IMR-90 (cell line): ENCODE measurements around the gene ARTN.

Source experiments
- CEBPB ChIP-seq: IDR thresholded peaks from 2 replicates; pipeline ENCODE4 v1.6.1; 2012; ENCODE audit warnings: low read depth, low read length, improper control_type of control experiment
- CTCF ChIP-seq: conservative IDR thresholded peaks from 2 replicates; pipeline ENCODE4 v1.5.1; 2012; ENCODE audit warnings: mild to moderate bottlenecking, low read depth, low read length, improper control_type of control experiment
- MAZ ChIP-seq: IDR thresholded peaks from 2 replicates; pipeline ENCODE4 v1.6.1; 2012; ENCODE audit warnings: low read depth, mild to moderate bottlenecking, low read length, improper control_type of control experiment, moderate library complexity, borderline replicate concordance
- MXI1 ChIP-seq: IDR thresholded peaks from 2 replicates; pipeline ENCODE4 v1.6.1; 2012; ENCODE audit warnings: low read depth, mild to moderate bottlenecking, low read length, moderate library complexity, borderline replicate concordance
- POLR2A ChIP-seq: IDR thresholded peaks from 2 replicates; pipeline ENCODE4 v1.6.1; 2012; ENCODE audit warnings: mild to moderate bottlenecking, low read depth, low read length
- RAD21 ChIP-seq: IDR thresholded peaks from 2 replicates; pipeline ENCODE4 v1.6.1; 2012; ENCODE audit warnings: low read length, improper control_type of control experiment
- RFX5 ChIP-seq: IDR thresholded peaks from 2 replicates; pipeline ENCODE4 v1.8.0; 2012; ENCODE audit warnings: low read depth, mild to moderate bottlenecking, low read length, moderate library complexity
- SMC3 ChIP-seq: fragments of 150-350 bp; IDR thresholded peaks from 2 replicates; pipeline ENCODE4 v1.6.1; 2016; ENCODE audit warnings: low read depth, mild to moderate bottlenecking, antibody characterized with exemption, low read length, moderate library complexity
- USF2 ChIP-seq: fragments of 150-350 bp; IDR thresholded peaks from 2 replicates; pipeline ENCODE4 v1.6.1; 2017; ENCODE audit warnings: mild to moderate bottlenecking, antibody characterized with exemption, low read length, low read depth

DNA sequence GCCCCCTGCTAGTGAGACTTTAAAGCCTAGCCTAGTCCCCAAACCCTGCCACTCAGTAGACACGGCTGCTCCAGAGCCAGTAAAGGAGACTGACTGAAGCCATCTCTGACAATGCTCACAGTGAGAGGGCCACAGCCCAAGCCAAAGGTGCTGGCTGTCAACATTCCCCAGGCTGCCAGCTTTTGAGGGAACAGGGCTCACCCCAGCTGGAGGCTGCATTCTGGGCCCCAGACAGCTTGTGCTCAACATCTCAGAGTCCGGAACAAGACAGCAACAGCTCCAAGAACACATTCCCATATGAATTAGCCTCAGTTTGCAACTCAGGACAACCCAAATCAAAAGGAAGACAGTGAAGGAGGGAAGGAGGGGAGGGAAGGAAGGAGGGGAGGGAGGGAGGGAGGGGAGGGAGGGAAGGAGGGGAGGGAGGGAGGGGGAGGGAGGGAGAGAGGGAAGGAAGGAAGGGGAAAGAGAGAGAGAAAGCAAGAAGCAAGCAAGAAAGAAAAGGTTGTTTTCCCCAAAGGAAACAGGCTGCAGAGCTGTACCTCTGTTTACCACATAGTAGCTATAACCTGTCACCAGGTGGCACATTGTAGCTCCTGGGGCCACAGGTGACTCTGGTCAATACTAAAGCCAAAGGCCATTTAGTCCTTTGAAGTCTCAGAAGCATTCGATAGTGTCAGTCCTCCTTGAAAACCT is 5.4 kb downstream of the ARTN start:
- TF ChIP-seq CTCF: no peak
- no peak for TF ChIP-seq POLR2A
- TF ChIP-seq MXI1: no peak
- no peak for TF ChIP-seq USF2
- TF ChIP-seq RAD21: no peak
- no peak for TF ChIP-seq SMC3
- TF ChIP-seq MAZ: no peak
- no peak for TF ChIP-seq CEBPB
- no peak for TF ChIP-seq RFX5
